Mammary epithelial cell (primary cell): ENCODE results near the gene BIRC7.

Experiments used
- EZH2 ChIP-seq: IDR thresholded peaks from 2 replicates; pipeline ENCODE4 v1.6.1; 2012; ENCODE audit warnings: low read length, inconsistent platforms, borderline replicate concordance
- TF ChIP-seq, protein P1 (sequence below), 2 donors: IDR thresholded peaks in 1 of 2; conservative IDR thresholded peaks in 1 of 2; 2 replicates each; pipeline ENCODE4 v1.5.1; 2011 to 2012; ENCODE audit warnings: inconsistent platforms in 2 of 2, low read length in 2 of 2, mild to moderate bottlenecking in 2 of 2, control low read depth in 1 of 2, low read depth in 1 of 2; ENCODE audit not compliant: insufficient read depth in 1 of 2; ENCODE audit errors: extremely low read depth in 1 of 2

DNA sequence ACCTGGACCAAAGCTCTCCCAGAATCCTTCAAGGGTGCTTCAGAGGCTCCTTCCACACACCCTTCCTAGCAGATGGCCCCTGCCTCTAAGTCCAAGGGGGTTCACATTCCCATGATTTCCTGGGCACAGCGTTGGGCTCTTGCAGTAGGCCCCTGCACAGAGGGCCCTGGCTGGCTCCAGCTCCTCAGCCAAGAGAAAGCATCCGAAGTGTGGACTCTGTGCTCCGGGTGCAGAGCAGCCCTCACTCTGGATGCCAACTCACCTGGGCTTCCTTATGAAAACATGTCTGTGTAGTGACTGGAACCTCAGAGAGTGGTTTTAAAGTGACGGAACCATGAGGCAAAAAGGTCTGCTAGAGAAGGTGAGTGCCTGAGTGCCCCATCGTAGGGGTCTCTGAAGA is 31.3 kb upstream of the BIRC7 start:
- no peak for TF ChIP-seq EZH2
- TF ChIP-seq, protein P1, sequence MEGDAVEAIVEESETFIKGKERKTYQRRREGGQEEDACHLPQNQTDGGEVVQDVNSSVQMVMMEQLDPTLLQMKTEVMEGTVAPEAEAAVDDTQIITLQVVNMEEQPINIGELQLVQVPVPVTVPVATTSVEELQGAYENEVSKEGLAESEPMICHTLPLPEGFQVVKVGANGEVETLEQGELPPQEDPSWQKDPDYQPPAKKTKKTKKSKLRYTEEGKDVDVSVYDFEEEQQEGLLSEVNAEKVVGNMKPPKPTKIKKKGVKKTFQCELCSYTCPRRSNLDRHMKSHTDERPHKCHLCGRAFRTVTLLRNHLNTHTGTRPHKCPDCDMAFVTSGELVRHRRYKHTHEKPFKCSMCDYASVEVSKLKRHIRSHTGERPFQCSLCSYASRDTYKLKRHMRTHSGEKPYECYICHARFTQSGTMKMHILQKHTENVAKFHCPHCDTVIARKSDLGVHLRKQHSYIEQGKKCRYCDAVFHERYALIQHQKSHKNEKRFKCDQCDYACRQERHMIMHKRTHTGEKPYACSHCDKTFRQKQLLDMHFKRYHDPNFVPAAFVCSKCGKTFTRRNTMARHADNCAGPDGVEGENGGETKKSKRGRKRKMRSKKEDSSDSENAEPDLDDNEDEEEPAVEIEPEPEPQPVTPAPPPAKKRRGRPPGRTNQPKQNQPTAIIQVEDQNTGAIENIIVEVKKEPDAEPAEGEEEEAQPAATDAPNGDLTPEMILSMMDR (conservative IDR thresholded peaks at IDR 0.05 in 1 of 2, IDR thresholded peaks at IDR 0.05 in 1 of 2; ENCODE audit: extremely low read depth in 1 of 2, insufficient read depth in 1 of 2, low read depth in 1 of 2, low read length in 2 of 2), result no peak
